Neuron (in vitro differentiated cells): ENCODE measurements around the gene NLGN1.

ENCODE experiments used
- H2AFZ ChIP-seq: one replicate; pipeline ENCODE4 v1.6.1; 2013; ENCODE audit warnings: low read depth, mild to moderate bottlenecking, inconsistent platforms, low read length, moderate library complexity
- H3K27me3 ChIP-seq: one replicate; pipeline ENCODE4 v1.6.1; 2013; ENCODE audit warnings: low read length; ENCODE audit not compliant: insufficient read depth
- H3K36me3 ChIP-seq: one replicate; pipeline ENCODE4 v1.6.1; 2013; ENCODE audit warnings: low read length; ENCODE audit not compliant: insufficient read depth
- H3K4me1 ChIP-seq: one replicate; pipeline ENCODE4 v1.6.1; 2013; ENCODE audit warnings: low read length; ENCODE audit not compliant: insufficient read depth
- H3K4me3 ChIP-seq: 2 replicates; pipeline ENCODE4 v1.5.1; 2013; ENCODE audit warnings: mild to moderate bottlenecking, low read length, moderate library complexity
- H3K9me3 ChIP-seq: one replicate; pipeline ENCODE4 v1.6.1; 2013; ENCODE audit warnings: low read length

NLGN1 gene

DNA sequence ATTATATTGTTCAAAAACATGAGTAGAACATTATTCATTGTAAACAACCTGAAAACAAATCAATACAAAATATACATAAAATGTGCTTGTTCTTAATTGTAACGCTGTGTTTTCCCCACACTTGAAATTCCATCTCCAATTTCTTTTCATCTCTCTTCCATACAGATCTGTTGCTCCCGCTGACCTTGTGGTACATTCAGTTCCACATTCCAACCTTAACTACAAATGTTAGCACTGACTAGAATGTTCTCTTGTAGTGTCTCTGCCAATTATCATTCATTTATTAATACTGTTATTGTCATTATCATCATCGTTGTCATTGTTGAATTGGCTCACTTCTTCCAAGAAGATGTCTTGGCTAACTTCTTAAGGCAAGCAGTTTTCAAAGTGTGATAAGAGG, 65.7 kb downstream of the NLGN1 start:
- no peak overlapping the region for H3K4me3 ChIP-seq
- no peaks in the 10 kb centered on the region for H3K4me1 ChIP-seq
- no peaks in the 10 kb centered on the region for H3K36me3 ChIP-seq
- no peaks in the 10 kb centered on the region for H3K9me3 ChIP-seq
- H3K27me3 ChIP-seq, result no peaks in the 10 kb centered on the region
- H2AFZ ChIP-seq, result no peak overlapping the region

DNA sequence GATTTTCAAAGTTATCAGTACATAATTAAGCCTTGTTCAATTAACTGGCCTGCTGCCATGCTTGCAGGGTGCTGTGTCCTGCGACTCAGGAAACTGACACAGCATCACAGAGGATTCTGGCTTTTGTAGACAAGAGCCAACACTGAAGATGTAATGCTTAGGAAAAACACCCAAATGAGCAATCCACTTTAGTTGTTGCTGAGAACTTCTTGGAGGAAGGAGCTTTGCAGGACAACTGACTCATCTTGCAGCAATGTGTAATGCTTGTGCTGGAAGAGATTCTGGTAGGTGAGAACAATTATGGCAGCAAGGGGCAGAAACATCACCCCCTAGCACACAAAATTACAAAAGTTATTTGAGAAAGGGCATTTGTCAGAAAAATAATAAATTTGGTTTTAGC, 67.6 kb downstream of the NLGN1 start:
- Histone ChIP-seq H3K4me1 (no peaks in the 10 kb centered on the region), H3K36me3 (no peaks in the 10 kb centered on the region), H3K27me3 (no peaks in the 10 kb centered on the region), H3K4me3 (no peak overlapping the region), H3K9me3 (no peaks in the 10 kb centered on the region), H2AFZ (no peak overlapping the region)

DNA sequence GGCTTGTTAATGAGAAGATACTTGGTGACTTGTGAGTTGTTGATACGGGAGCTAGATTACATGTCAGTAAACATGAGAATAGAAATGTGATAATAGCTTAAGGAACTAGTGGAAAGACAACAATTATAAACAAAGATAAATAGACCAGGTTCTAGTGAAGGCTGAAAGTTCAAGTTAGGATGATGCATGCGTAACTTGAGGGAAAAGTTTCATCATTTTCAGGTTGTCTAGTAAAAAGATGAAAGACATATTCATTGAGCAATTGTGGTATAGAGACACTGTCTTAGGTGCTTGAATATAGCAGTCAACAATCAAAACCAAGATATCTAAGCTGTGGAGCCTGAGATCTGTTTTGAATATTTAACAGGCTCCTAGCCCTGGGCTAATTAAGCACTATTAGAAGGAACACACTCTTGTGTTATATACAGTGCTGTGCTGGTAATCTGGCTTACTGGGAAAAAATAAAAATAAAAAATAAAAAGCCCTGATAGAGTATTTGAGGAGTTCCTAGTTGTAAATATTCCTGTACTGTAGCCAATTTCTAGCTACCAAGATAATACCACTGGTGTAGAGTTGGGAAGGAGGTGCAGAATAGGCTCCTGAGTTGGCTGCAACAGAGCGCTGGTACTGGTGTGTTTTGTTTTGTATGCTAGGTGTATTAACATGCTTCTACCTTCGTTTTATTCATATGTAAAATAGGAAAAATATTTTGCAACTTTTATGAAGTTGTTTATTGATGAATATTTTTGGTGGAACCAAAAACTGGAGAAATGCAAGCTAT, 68.5 kb downstream of the NLGN1 start:
- Histone ChIP-seq H3K9me3 (no peaks in the 10 kb centered on the region), H3K27me3 (no peaks in the 10 kb centered on the region), H3K4me1 (no peaks in the 10 kb centered on the region), H3K36me3 (no peaks in the 10 kb centered on the region), H2AFZ (no peak overlapping the region), H3K4me3 (no peak overlapping the region)

DNA sequence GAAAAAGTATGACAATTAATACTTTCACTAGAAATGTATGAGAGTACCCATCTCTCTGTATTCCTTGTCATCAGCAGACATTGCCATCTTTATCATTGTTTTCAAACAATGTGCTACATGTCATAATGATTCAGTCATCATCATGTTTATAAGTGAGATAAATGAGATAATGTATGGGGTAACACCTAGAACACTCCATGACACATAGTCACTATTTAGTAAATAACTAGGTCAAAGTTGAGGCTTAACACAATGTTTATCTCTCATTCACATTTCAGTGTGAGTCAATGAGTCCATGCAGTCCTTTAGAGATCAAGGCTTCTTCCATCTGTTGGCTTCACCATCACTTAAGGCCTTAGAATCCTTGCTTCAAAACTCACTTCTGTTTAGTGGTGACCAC, 70.0 kb downstream of the NLGN1 start:
- no peaks in the 10 kb centered on the region for H3K4me1 ChIP-seq
- no peaks in the 10 kb centered on the region for H3K9me3 ChIP-seq
- no peak overlapping the region for H2AFZ ChIP-seq
- H3K4me3 ChIP-seq, result no peak overlapping the region
- H3K27me3 ChIP-seq, result no peaks in the 10 kb centered on the region
- no peaks in the 10 kb centered on the region for H3K36me3 ChIP-seq

GRCh38 chr3:173473237-173473636, 75.7 kb downstream of the NLGN1 start:
- no peaks in the 10 kb centered on the region for H3K36me3 ChIP-seq
- H3K4me1 ChIP-seq, result no peaks in the 10 kb centered on the region
- H2AFZ ChIP-seq, result no peak overlapping the region
- H3K9me3 ChIP-seq, result no peaks in the 10 kb centered on the region
- H3K27me3 ChIP-seq, result no peaks in the 10 kb centered on the region
- no peak overlapping the region for H3K4me3 ChIP-seq

DNA sequence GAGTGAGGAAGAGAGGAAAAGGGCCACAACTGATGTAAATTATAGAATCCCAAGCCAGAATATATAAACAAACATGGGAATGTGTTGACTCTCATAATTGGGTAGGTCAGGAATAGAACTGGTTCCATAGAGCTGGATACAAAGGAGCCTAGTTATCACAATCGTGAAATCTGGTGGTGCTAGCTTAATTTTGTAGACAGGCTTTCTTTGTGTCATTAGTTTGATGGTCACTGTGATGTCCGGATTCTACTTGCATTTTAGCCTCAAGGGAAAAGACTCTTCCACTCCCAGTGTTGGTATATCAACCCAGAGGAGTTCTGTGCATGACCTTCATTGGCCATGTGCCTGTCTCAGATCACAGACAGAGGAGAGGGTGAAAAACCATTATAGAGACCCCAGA, 81.8 kb downstream of the NLGN1 start:
- Histone ChIP-seq H3K9me3 (no peaks in the 10 kb centered on the region), H3K4me3 (no peak overlapping the region), H3K27me3 (no peaks in the 10 kb centered on the region)

DNA sequence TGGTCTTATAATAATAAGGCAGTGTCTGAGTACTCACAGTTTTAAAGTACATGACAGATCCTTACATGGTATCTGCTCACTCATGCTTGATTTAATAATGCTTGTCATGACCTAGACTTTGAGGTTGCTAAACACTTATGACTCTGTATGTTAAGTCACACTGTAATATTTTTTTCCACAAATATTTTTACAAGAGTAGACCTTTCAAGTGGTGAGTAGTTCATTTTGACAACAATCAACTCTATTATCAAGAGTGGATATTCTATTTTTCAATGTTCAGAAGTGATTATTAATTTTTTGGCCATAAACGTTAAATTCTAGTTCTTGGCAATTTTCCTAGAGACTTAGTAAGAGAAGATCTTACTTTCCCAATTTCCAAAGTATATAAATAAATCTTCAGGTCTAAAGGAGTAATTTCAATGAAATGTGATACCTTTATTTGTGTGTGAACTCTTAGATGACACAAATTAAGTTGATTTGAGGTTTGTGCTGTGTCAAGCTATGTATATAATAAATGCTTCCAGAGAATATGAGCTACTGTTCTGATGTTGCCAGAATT, 104.5 kb downstream of the NLGN1 start:
- Histone ChIP-seq H3K9me3 (no peaks in the 10 kb centered on the region), H3K36me3 (no peaks in the 10 kb centered on the region), H3K4me3 (no peak overlapping the region), H2AFZ (no peak overlapping the region), H3K27me3 (no peaks in the 10 kb centered on the region), H3K4me1 (no peaks in the 10 kb centered on the region)

More for the DNA sequence above, 81.8 kb downstream of the NLGN1 start:
- no peaks in the 10 kb centered on the region for H3K36me3 ChIP-seq
- H2AFZ ChIP-seq, result no peak overlapping the region
- no peaks in the 10 kb centered on the region for H3K4me1 ChIP-seq

- H3K36me3 ChIP-seq, result no peaks in the 10 kb centered on the region
- H3K4me3 ChIP-seq, result no peak overlapping the region
- no peaks in the 10 kb centered on the region for H3K9me3 ChIP-seq
- no peaks in the 10 kb centered on the region for H3K27me3 ChIP-seq
- H3K4me1 ChIP-seq, result no peaks in the 10 kb centered on the region
- H2AFZ ChIP-seq, result no peak overlapping the region
Observed at GRCh38 chr3:173502983-173503568, 105.5 kb downstream of the NLGN1 start.

DNA sequence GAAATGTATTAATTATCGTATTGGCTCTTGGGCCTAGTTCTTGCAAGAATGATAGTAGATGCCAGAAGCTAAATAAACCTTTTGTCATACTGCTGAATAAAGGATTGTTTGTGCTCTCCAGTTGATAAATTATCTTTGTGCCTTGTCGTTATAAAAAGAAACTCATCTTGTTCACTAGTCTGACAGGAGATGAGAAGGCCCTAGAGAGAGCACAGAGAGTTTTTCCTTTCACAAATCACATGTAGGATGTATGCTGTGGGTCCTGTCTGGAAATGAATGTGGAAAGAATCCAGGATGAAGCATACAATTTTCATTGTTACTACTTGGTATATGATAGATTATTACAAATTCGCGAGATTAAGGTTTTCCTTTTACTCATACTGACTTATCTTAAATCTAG, 113.0 kb downstream of the NLGN1 start:
- no peaks in the 10 kb centered on the region for H3K36me3 ChIP-seq
- no peaks in the 10 kb centered on the region for H3K27me3 ChIP-seq
- H2AFZ ChIP-seq, result no peak overlapping the region
- no peaks in the 10 kb centered on the region for H3K4me1 ChIP-seq
- no peaks in the 10 kb centered on the region for H3K9me3 ChIP-seq
- no peak overlapping the region for H3K4me3 ChIP-seq

- H3K4me1 ChIP-seq, result no peaks in the 10 kb centered on the region
- H3K9me3 ChIP-seq, result no peaks in the 10 kb centered on the region
- H3K4me3 ChIP-seq, result no peak overlapping the region
- H3K36me3 ChIP-seq, result no peaks in the 10 kb centered on the region
- H2AFZ ChIP-seq, result no peak overlapping the region
- H3K27me3 ChIP-seq, result no peaks in the 10 kb centered on the region
Observed at GRCh38 chr3:173513123-173513522, 115.6 kb downstream of the NLGN1 start.

DNA sequence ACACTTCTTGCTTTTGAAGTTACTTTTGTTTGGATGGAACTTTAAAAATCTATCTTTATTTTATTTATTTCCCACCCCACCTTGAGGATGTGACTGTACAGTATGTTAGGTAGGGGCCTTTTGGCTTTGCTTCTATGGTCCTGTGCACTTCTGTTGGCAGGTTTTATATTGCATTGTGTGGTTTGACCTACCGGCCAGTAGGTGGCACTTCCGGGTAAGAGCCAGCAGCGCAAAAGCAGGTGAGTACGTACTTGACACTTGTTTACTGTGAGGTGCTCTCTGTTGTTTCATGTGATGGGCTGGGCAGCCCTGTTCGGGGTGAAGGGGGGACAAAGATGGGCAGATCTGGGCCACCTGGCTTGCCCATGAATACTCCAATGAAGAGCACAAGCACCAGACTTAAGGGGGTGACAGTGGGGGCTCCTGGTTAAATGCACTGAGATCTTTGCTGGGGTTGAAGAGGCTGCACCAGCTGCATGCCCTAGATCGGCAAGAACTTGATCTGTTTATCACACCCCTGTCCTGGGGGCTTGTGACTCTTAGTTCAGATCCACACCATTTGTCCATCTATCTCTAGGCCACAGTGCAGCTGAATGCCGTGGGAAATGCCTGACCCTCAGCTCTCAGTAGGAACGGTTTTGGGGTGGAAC, 131.6 kb downstream of the NLGN1 start:
- no peaks in the 10 kb centered on the region for H3K27me3 ChIP-seq
- no peaks in the 10 kb centered on the region for H3K36me3 ChIP-seq
- H3K4me3 ChIP-seq, result no peak overlapping the region
- H3K9me3 ChIP-seq, result no peaks in the 10 kb centered on the region
- H2AFZ ChIP-seq, result no peak overlapping the region
- peaks cover 7% of the 10 kb centered on the region for H3K4me1 ChIP-seq

GRCh38 chr3:173531602-173532001, 134.1 kb downstream of the NLGN1 start:
- Histone ChIP-seq H3K4me1 (peaks cover 7% of the 10 kb centered on the region), H3K9me3 (no peaks in the 10 kb centered on the region), H2AFZ (no peak overlapping the region), H3K4me3 (no peak overlapping the region), H3K36me3 (no peaks in the 10 kb centered on the region), H3K27me3 (no peaks in the 10 kb centered on the region)

DNA sequence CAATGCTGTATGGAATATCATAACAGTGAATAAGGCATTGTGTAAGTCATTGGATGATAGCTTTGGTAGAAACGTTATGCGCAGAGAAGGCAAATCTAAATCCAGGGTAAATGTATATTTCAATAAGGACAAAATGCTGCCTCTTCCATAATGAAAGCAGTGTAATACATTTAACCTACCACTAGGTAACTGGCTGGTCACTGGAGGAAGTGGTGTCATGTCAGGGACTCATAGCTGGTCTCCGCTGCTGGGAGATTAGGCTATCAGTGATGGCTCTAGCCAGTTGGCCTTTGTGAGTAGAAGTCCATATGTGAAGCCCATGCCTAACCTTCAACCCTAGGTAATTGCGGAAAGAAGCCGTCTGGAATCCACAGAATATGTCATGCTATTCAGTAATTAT, 140.9 kb downstream of the NLGN1 start:
- H3K4me1 ChIP-seq, result peaks cover 10% of the 10 kb centered on the region
- no peaks in the 10 kb centered on the region for H3K27me3 ChIP-seq
- H3K36me3 ChIP-seq, result no peaks in the 10 kb centered on the region
- H3K9me3 ChIP-seq, result no peaks in the 10 kb centered on the region
- no peak overlapping the region for H3K4me3 ChIP-seq
- no peak overlapping the region for H2AFZ ChIP-seq
